HCT116 (cell line): ENCODE data around the gene PICALM. TPM values are rescaled to one million over a fixed set of nuclear protein-coding genes. Genes with fewer than 3 reads are reported as not detected.

ENCODE experiments used
- ATAC-seq: fragments of 200-7000 bp; cut with Tn5 transposase; 2 replicates; pipeline ENCODE4 v1.9.1; 2020; ENCODE audit warnings: mild to moderate bottlenecking, moderate library complexity
- BruUV-seq: library from RNA; stranded (reverse); fragments of 400-500 nt; replicated peaks from 2 replicates; lab custom pipeline; 2021; lab: Mats Ljungman, UMichigan
- CTCF ChIA-PET: fragments of 300-600 bp; sonication (Branson Sonifier 250); formaldehyde crosslinking; loops from one replicate; lab custom pipeline; 2021; ENCODE audit warnings: antibody characterized with exemption; lab: Charles Lee
- POLR2A ChIA-PET: fragments of 300-600, 350-600 bp; sonication (Branson Sonifier 250); formaldehyde crosslinking; loops from one replicate; lab custom pipeline; 2021; ENCODE audit warnings: antibody characterized with exemption; lab: Charles Lee
- RAD21 ChIA-PET, 2 experiments: fragments of 300-600 bp; sonication (Branson Sonifier 250); formaldehyde crosslinking; loops; one replicate each; lab custom pipeline; 2023; ENCODE audit warnings: low total read pairs in 2 of 2; ENCODE audit not compliant: uncharacterized antibody in 2 of 2, unreplicated experiment in 2 of 2, low non-redundant PET in 1 of 2; lab: Charles Lee
- DNase-seq: peaks from one replicate; pipeline ENCODE4 v3.0.0-alpha.2; 2010; ENCODE audit warnings: low read depth, low spot score
- H2AFZ ChIP-seq: fragments of 200-600 bp; shearing (Covaris generic), sonication (generic); 2 replicates; pipeline ENCODE4 v1.6.1; 2017; ENCODE audit warnings: low read depth, mixed run types, mixed read lengths, antibody characterized with exemption, low read length; ENCODE audit not compliant: poor library complexity, severe bottlenecking
- H3K27ac ChIP-seq: 2 replicates; pipeline ENCODE4 v1.5.1; 2012; ENCODE audit warnings: low read depth, low read length
- H3K27me3 ChIP-seq: fragments of 200-600 bp; sonication (generic); 2 replicates; pipeline ENCODE4 v1.6.1; 2016; ENCODE audit warnings: mixed run types, low read length, mixed read lengths; ENCODE audit not compliant: insufficient read depth
- H3K36me3 ChIP-seq, 2 experiments: fragments of 200-500 bp in 1 of 2; fragments of 200-600 bp in 1 of 2; sonication (Bioruptor generic) in 1 of 2; sonication (generic) in 1 of 2; 2 replicates each; pipeline versions ENCODE4 v1.5.1 to v1.6.1; 2014 to 2016; ENCODE audit warnings: low read length in 2 of 2, inconsistent platforms in 1 of 2, mixed read lengths in 1 of 2, mixed run types in 1 of 2; ENCODE audit not compliant: insufficient read depth in 2 of 2, control insufficient read depth in 1 of 2
- H3K4me1 ChIP-seq, 2 experiments: fragments of 200-600 bp in 1 of 2; sonication (generic) in 1 of 2; 2 replicates each; pipeline versions ENCODE4 v1.5.1 to v1.6.1; 2012 to 2017; ENCODE audit warnings: low read length in 2 of 2, inconsistent platforms in 1 of 2, mild to moderate bottlenecking in 1 of 2, mixed read lengths in 1 of 2, mixed run types in 1 of 2, moderate library complexity in 1 of 2; ENCODE audit not compliant: insufficient read depth in 2 of 2, control insufficient read depth in 1 of 2
- H3K4me2 ChIP-seq: fragments of 200-600 bp; sonication (generic); 2 replicates; pipeline ENCODE4 v1.6.1; 2017; ENCODE audit warnings: mixed run types, low read length, mixed read lengths
- H3K4me3 ChIP-seq, 2 experiments: fragments of 200-600 bp in 1 of 2; sonication (generic) in 1 of 2; replicated peaks in 1 of 2; 2 replicates each; pipeline ENCODE4 v1.5.1; 2011 to 2016; ENCODE audit warnings: low read length in 2 of 2, control low read depth in 1 of 2, low read depth in 1 of 2, mild to moderate bottlenecking in 1 of 2, mixed read lengths in 1 of 2, mixed run types in 1 of 2
- H3K79me2 ChIP-seq: fragments of 200-600 bp; sonication (generic); 2 replicates; pipeline ENCODE4 v1.6.1; 2017; ENCODE audit warnings: mild to moderate bottlenecking, mixed run types, low read length, moderate library complexity, mixed read lengths; ENCODE audit not compliant: insufficient read depth
- H3K9ac ChIP-seq: fragments of 200-600 bp; sonication (generic); 2 replicates; pipeline ENCODE4 v1.6.1; 2016; ENCODE audit warnings: low read length, mixed read lengths
- H3K9me2 ChIP-seq: fragments of 200-600 bp; sonication (generic), shearing (Covaris generic); 2 replicates; pipeline ENCODE4 v1.6.1; 2017; ENCODE audit warnings: mixed run types, mild to moderate bottlenecking, moderate library complexity; ENCODE audit not compliant: insufficient read depth
- H3K9me3 ChIP-seq, 2 experiments: fragments of 200-500 bp in 1 of 2; fragments of 200-600 bp in 1 of 2; sonication (Bioruptor generic) in 1 of 2; sonication (generic) in 1 of 2; 2 replicates each; pipeline ENCODE4 v1.6.1; 2014 to 2017; ENCODE audit warnings: low read length in 2 of 2, mixed read lengths in 2 of 2, inconsistent platforms in 1 of 2, low read depth in 1 of 2, mild to moderate bottlenecking in 1 of 2, mixed run types in 1 of 2, moderate library complexity in 1 of 2; ENCODE audit not compliant: control insufficient read depth in 1 of 2, insufficient read depth in 1 of 2
- H4K20me1 ChIP-seq: fragments of 200-600 bp; sonication (generic), shearing (Covaris generic); 2 replicates; pipeline ENCODE4 v1.6.1; 2017; ENCODE audit warnings: mixed run types, mild to moderate bottlenecking, moderate library complexity; ENCODE audit not compliant: insufficient read depth
- CBX3 ChIP-seq: IDR thresholded peaks from 2 replicates; pipeline ENCODE4 v1.6.1; 2012; ENCODE audit warnings: low read depth
- ELF1 ChIP-seq: IDR thresholded peaks from 2 replicates; pipeline ENCODE4 v1.6.1; 2012; ENCODE audit warnings: low read depth, borderline replicate concordance
- EZH2 ChIP-seq: fragments of 200-600 bp; sonication (generic); IDR thresholded peaks from 2 replicates; pipeline ENCODE4 v1.6.1; 2017; ENCODE audit warnings: antibody characterized with exemption, mixed run types
- FOSL1 ChIP-seq: IDR thresholded peaks from 2 replicates; pipeline ENCODE4 v1.6.1; 2012; ENCODE audit warnings: low read depth
- JUND ChIP-seq: IDR thresholded peaks from 2 replicates; pipeline ENCODE4 v1.6.1; 2012
- POLR2AphosphoS5 ChIP-seq: IDR thresholded peaks from 2 replicates; pipeline ENCODE4 v1.6.1; 2011; ENCODE audit warnings: mild to moderate bottlenecking, low read depth, low read length, moderate library complexity
- RAD21 ChIP-seq: IDR thresholded peaks from 2 replicates; pipeline ENCODE4 v1.6.1; 2012; ENCODE audit warnings: low read depth, mild to moderate bottlenecking
- SP1 ChIP-seq: IDR thresholded peaks from 2 replicates; pipeline ENCODE4 v1.6.1; 2012; ENCODE audit warnings: low read depth
- SRF ChIP-seq: IDR thresholded peaks from 2 replicates; pipeline ENCODE4 v1.6.1; 2012; ENCODE audit warnings: low read depth
- TCF7L2 ChIP-seq: IDR thresholded peaks from 2 replicates; pipeline ENCODE4 v1.7.0; 2011; ENCODE audit warnings: borderline replicate concordance, inconsistent platforms; ENCODE audit not compliant: insufficient read depth, insufficient read length; ENCODE audit errors: extremely low read depth
- YY1 ChIP-seq: IDR thresholded peaks from 2 replicates; pipeline ENCODE4 v1.6.1; 2011; ENCODE audit warnings: low read length, low read depth, moderate library complexity, mild to moderate bottlenecking; ENCODE audit not compliant: insufficient replicate concordance; ENCODE audit errors: extremely low read depth
- ZNF274 ChIP-seq: fragments of 200-500 bp; sonication (Bioruptor generic); IDR thresholded peaks from 2 replicates; pipeline ENCODE4 v1.6.1; 2014; ENCODE audit warnings: mild to moderate bottlenecking, low read depth, low read length, inconsistent platforms
- intact Hi-C: fragments of 100-400 bp; cut with micrococcal nuclease; formaldehyde crosslinking; loops from 2 replicates; pipeline ENCODE4 v1.10.0; 2022
- total RNA-seq: library from RNA; stranded (reverse); gene quantifications from one replicate; pipeline ENCODE4 v1.2.1, GENCODE V29; 2021; ENCODE audit not compliant: unreplicated experiment
- TF ChIP-seq, protein P1 (sequence below): IDR thresholded peaks from 2 replicates; pipeline ENCODE4 v1.6.1; 2012; ENCODE audit warnings: low read depth
- TF ChIP-seq, protein P2 (sequence below): IDR thresholded peaks from 2 replicates; pipeline ENCODE4 v1.6.1; 2012

PICALM gene
- total RNA-seq, 1 experiment from 2014 or later: 90.6 TPM

- TF ChIP-seq, protein P1, sequence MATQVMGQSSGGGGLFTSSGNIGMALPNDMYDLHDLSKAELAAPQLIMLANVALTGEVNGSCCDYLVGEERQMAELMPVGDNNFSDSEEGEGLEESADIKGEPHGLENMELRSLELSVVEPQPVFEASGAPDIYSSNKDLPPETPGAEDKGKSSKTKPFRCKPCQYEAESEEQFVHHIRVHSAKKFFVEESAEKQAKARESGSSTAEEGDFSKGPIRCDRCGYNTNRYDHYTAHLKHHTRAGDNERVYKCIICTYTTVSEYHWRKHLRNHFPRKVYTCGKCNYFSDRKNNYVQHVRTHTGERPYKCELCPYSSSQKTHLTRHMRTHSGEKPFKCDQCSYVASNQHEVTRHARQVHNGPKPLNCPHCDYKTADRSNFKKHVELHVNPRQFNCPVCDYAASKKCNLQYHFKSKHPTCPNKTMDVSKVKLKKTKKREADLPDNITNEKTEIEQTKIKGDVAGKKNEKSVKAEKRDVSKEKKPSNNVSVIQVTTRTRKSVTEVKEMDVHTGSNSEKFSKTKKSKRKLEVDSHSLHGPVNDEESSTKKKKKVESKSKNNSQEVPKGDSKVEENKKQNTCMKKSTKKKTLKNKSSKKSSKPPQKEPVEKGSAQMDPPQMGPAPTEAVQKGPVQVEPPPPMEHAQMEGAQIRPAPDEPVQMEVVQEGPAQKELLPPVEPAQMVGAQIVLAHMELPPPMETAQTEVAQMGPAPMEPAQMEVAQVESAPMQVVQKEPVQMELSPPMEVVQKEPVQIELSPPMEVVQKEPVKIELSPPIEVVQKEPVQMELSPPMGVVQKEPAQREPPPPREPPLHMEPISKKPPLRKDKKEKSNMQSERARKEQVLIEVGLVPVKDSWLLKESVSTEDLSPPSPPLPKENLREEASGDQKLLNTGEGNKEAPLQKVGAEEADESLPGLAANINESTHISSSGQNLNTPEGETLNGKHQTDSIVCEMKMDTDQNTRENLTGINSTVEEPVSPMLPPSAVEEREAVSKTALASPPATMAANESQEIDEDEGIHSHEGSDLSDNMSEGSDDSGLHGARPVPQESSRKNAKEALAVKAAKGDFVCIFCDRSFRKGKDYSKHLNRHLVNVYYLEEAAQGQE: no peak
- TF ChIP-seq SRF: no peak
- no peak for TF ChIP-seq JUND
- TF ChIP-seq, protein P2, sequence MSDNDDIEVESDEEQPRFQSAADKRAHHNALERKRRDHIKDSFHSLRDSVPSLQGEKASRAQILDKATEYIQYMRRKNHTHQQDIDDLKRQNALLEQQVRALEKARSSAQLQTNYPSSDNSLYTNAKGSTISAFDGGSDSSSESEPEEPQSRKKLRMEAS: no peak
- no peak for TF ChIP-seq POLR2AphosphoS5
- TF ChIP-seq CBX3: no peak
- no peak for TF ChIP-seq ELF1
- TF ChIP-seq YY1: no peak
- TF ChIP-seq, all 23 proteins: peak for 0
Observed at GRCh38 chr11:86037743-86038142, 31.1 kb downstream of the PICALM start (continued).

DNA sequence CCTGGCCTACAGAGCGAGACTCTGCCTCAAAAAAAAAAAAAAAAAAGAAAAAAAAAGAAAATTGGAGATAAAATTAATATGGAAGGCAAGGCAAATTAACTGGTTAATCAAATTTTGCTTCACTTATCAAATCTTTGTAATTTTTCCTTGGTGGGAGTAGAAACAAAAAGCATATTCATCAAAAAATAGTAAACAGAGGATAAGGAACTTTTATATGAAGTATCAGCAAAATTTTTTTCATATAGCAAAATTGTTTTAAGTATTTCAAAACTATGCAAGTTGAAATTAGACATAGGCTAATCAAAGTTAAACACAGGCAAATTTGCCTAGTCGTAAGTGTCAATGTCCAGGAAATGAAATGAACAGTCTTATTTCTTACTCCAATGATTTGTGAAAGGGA, 33.0 kb downstream of the PICALM start:
- Histone ChIP-seq H3K4me3 (no peak overlapping the region), H3K4me1 (no peaks in the 10 kb centered on the region), H3K9ac (no peak overlapping the region), H3K9me3 (no peaks in the 10 kb centered on the region), H3K79me2 (peaks cover 85% of the 10 kb centered on the region), H2AFZ (no peak overlapping the region), H3K4me2 (no peak overlapping the region), H3K9me2 (no peaks in the 10 kb centered on the region), H3K27ac (no peak overlapping the region), H3K27me3 (no peaks in the 10 kb centered on the region), H3K36me3 (no peaks in the 10 kb centered on the region), H4K20me1 (peaks cover 11% of the 10 kb centered on the region; the same call in 1 of the 2 replicates)
- ChIA-PET RAD21 (no interaction called here), POLR2A (no interaction called here), CTCF (no interaction called here)
- intact Hi-C loops: no loop called here
- TF ChIP-seq ZNF274 (no peak), YY1 (no peak), FOSL1 (no peak), RAD21 (no peak), TCF7L2 (no peak), SP1 (no peak), EZH2 (no peak)
- TF ChIP-seq, protein P1: no peak
- TF ChIP-seq, protein P2: no peak
- no peak for ATAC-seq
- DNase-seq: no peak
- BruUV-seq: no TSS peak
